ENCODE measurements around the gene GPS1. TPM values are rescaled to one million over a fixed set of nuclear protein-coding genes. Genes with fewer than 3 reads are reported as not detected.

GPS1 gene
- polyA plus RNA-seq, 1 experiment = 131 TPM

- no peaks in the 10 kb centered on the region for H3K27me3 ChIP-seq (ENCODE audit: control insufficient read depth, insufficient read depth, low read length)
- DNase-seq (ENCODE audit: low read depth) = no peak
- no peak overlapping the region for H3K4me3 ChIP-seq (ENCODE audit: low read depth, low read length)
- ChIA-PET CTCF (no interaction called here), POLR2A (no interaction called here)
- no peak for TF ChIP-seq CTCF (IDR thresholded peaks at IDR 0.05; ENCODE audit: insufficient read depth, low read depth, low read length)
- peaks cover 73% of the 10 kb centered on the region for H3K36me3 ChIP-seq (ENCODE audit: control insufficient read depth, insufficient read depth, low read length)
Observed at GRCh38 chr17:82083533-82084359, 32.0 kb downstream of the GPS1 start.

DNA sequence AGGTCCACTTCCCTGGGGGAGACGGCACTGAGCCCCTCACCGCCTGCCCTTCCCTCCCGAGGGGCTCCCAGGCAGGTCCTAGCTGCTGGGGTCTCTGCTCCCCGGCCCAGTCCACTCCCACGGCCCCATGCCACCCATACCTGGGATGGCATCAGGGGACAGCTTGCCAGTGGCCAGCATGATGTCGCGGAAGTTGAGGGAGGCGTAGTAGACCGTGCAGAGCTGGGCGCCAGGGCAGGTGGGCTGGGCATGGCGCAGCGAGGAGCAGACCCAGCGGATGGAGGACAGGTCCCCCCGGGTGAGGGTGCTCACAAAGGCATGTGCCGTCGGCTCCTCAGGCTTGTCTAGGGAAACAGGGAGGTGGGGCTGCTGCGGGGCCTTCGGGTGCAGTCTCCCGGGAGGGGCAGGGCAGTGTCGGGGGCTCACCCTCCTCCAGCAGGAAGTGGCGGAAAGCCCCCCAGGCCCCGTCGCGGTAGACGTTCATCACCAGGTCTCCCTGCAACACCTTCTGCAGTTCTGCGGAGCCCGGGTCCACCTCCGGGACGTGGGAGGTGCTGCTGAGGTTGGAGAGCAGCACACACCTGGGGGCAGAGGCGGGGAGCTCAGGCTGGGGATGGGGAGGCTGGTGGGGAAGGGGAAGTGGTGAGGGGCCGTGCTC is 32.8 kb downstream of the GPS1 start:
- DNase-seq (ENCODE audit: low read depth) = no peak
- ChIA-PET POLR2A (no interaction called here), CTCF (no interaction called here)
- no peaks in the 10 kb centered on the region for H3K27me3 ChIP-seq (ENCODE audit: control insufficient read depth, insufficient read depth, low read length)
- TF ChIP-seq CTCF (IDR thresholded peaks at IDR 0.05; ENCODE audit: insufficient read depth, low read depth, low read length) = no peak
- no peak overlapping the region for H3K4me3 ChIP-seq (ENCODE audit: low read depth, low read length)
- peaks cover 74% of the 10 kb centered on the region for H3K36me3 ChIP-seq (ENCODE audit: control insufficient read depth, insufficient read depth, low read length)

- CTCF ChIA-PET = no interaction called here
- no peak for TF ChIP-seq CTCF (IDR thresholded peaks at IDR 0.05; ENCODE audit: insufficient read depth, low read depth, low read length)
Observed at GRCh38 chr17:82085031-82085861, 33.5 kb downstream of the GPS1 start.

DNA sequence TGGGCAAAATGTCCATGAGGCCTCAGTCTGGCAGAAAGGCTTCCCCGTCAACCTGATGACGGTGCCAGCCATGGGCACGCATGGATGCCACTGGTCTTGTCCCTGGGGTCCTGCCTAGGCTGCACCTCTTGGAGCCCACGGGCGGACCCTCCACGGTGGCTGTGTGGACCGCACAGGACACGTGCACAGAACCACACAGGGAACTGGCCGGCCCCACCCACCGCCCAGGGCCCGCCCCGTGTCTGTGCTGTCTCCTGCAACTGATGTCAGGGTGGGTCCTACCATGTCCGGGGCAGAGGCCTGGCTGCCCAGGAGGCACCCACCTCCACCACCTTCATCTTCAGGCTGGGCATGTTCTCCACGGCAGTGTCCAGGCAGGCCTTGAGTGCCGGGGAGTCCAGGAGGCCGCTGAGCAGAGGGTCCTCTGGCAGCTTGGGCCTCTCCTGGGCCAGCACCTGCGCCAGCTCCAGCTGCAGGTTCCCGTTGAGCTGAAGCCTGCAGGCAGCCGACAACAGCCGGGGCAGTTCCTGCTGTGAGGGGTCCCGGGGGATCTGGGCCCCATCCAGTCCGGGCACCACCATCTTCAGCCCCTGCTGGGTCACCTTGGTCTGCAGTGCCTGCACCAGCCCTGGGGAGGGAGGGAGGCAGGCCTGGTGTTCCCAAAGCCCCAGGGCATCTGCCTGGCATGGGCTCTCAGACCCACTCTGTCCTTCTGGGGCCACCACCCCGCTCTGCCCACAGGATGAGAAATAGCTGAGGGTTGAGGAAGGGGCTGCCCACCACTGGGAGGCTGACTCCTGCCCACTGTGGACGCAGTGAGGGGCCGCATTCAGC is 34.5 kb downstream of the GPS1 start:
- CTCF ChIA-PET = no interaction called here
- Histone ChIP-seq H3K27me3 (ENCODE audit: control insufficient read depth, insufficient read depth, low read length) (no peaks in the 10 kb centered on the region), H3K4me3 (ENCODE audit: low read depth, low read length) (no peak overlapping the region), H3K36me3 (ENCODE audit: control insufficient read depth, insufficient read depth, low read length) (peaks cover 73% of the 10 kb centered on the region)
- no peak for TF ChIP-seq CTCF (IDR thresholded peaks at IDR 0.05; ENCODE audit: insufficient read depth, low read depth, low read length)
- DNase-seq (ENCODE audit: low read depth) = no peak
- POLR2A ChIA-PET = no interaction called here

More at GRCh38 chr17:82085031-82085861, 33.5 kb downstream of the GPS1 start:
- no peak overlapping the region for H3K4me3 ChIP-seq (ENCODE audit: low read depth, low read length)
- DNase-seq (ENCODE audit: low read depth) = no peak
- POLR2A ChIA-PET = no interaction called here
- H3K27me3 ChIP-seq (ENCODE audit: control insufficient read depth, insufficient read depth, low read length) = no peaks in the 10 kb centered on the region
- peaks cover 74% of the 10 kb centered on the region for H3K36me3 ChIP-seq (ENCODE audit: control insufficient read depth, insufficient read depth, low read length)

Measured in BJ (cell line).